Spleen (tissue), 11 donors: ENCODE data around the gene GREB1. TPM values are rescaled to one million over a fixed set of nuclear protein-coding genes. Genes with fewer than 3 reads are reported as not detected.

Experiments used
- DNase-seq: peaks from one replicate; pipeline ENCODE4 v3.0.0-alpha.2; 2020
- H3K27ac ChIP-seq, 8 donors: fragments of 200-600 bp; sonication (generic) in 7 of 8; 1 replicate in 4 of 8; 2 replicates in 4 of 8; pipeline versions ENCODE4 v1.5.0 to v1.8.0; 2016 to 2021; ENCODE audit warnings: inconsistent platforms in 4 of 8, mild to moderate bottlenecking in 4 of 8, moderate library complexity in 1 of 8
- H3K27me3 ChIP-seq, 7 donors: fragments of 200-600 bp; sonication (generic) in 6 of 7; replicated peaks in 1 of 7; 1 replicate in 4 of 7; 2 replicates in 3 of 7; pipeline versions ENCODE4 v1.5.0 to v1.8.0; 2016 to 2021; ENCODE audit warnings: inconsistent platforms in 3 of 7, mild to moderate bottlenecking in 1 of 7
- H3K36me3 ChIP-seq, 6 donors: fragments of 200-600 bp; sonication (generic) in 5 of 6; 1 replicate in 4 of 6; 2 replicates in 2 of 6; pipeline versions ENCODE4 v1.5.0 to v1.8.0; 2016 to 2021; ENCODE audit warnings: inconsistent platforms in 2 of 6
- H3K4me1 ChIP-seq, 6 donors: fragments of 200-600 bp; sonication (generic) in 5 of 6; 1 replicate in 3 of 6; 2 replicates in 3 of 6; pipeline versions ENCODE4 v1.5.0 to v1.8.0; 2016 to 2021; ENCODE audit warnings: inconsistent platforms in 3 of 6
- H3K4me3 ChIP-seq, 8 donors: fragments of 200-600 bp; sonication (generic) in 7 of 8; 1 replicate in 4 of 8; 2 replicates in 4 of 8; pipeline versions ENCODE4 v1.5.0 to v1.8.0; 2016 to 2021; ENCODE audit warnings: inconsistent platforms in 4 of 8, mild to moderate bottlenecking in 4 of 8, moderate library complexity in 2 of 8
- H3K9me3 ChIP-seq, 8 donors: fragments of 200-600 bp; sonication (generic) in 7 of 8; 1 replicate in 4 of 8; 2 replicates in 4 of 8; pipeline versions ENCODE4 v1.5.0 to v1.8.0; 2016 to 2021; ENCODE audit warnings: inconsistent platforms in 4 of 8
- POLR2A ChIP-seq, 3 donors: fragments of 450-650 bp; IDR thresholded peaks; one replicate each; pipeline ENCODE4 v1.5.1; 2017; ENCODE audit warnings: antibody characterized with exemption in 3 of 3, mild to moderate bottlenecking in 1 of 3
- POLR2AphosphoS5 ChIP-seq, 3 donors: sonication (generic); formaldehyde crosslinking; IDR thresholded peaks; one replicate each; pipeline ENCODE4 v1.5.1; 2017; ENCODE audit warnings: antibody characterized with exemption in 3 of 3
- WGBS, 5 donors: extraction: QIAGEN DNeasy Blood & Tissue Kit in 3 of 5; methylation state at CpG; one replicate each; pipeline versions ENCODE4 v1.1.5 to v1.1.7; 2013 to 2018; 5-methylcytosine and 5-hydroxymethylcytosine counted together
- intact Hi-C: fragments of 100-400 bp; cut with DNase I; formaldehyde crosslinking; loops from one replicate; pipeline ENCODE4 v1.15.0; 2023; ENCODE audit warnings: low total_unique reads
- polyA plus RNA-seq, 3 donors: library from polyadenylated mRNA; stranded (reverse); fragments of 200-250 nt; gene quantifications; one replicate each; pipeline ENCODE4 v1.2.1, GENCODE V29; 2013
- total RNA-seq, 7 donors: library from RNA; depleted of rRNA in 3 of 7; stranded (reverse); fragments of >200 nt in 3 of 7; fragmentation: NEBNext Ultra II Directional in 4 of 7; extraction: Animal tissue kit (Norgen Biotek cat#: 25700) in 4 of 7; gene quantifications; one replicate each; pipeline versions ENCODE4 v1.1.0 to v1.2.1, GENCODE V29; 2016 to 2021
- TF ChIP-seq, protein P1 (sequence below), 11 experiments: fragments of 200-600 bp in 7 of 11; fragments of 450-650 bp in 4 of 11; sonication (generic) in 4 of 11; IDR thresholded peaks in 8 of 11; conservative IDR thresholded peaks in 3 of 11; 1 replicate in 7 of 11; 2 replicates in 4 of 11; pipeline versions ENCODE4 v1.4.0 to v1.8.0; 2016 to 2021; ENCODE audit warnings: antibody characterized with exemption in 11 of 11, inconsistent platforms in 4 of 11, mild to moderate bottlenecking in 1 of 11
- donor health status: healthy with polysubstance abuse.
- donor health status: DM: no; HTN: no; CAD: no; lungs with moderate emphysema.
- donor health status: DM: no; HTN: no; CAD: no.
- donor health status: Bipolar disorder and iron deficiency.
- donor health status: healthy.
- donor health status: DM: no; HTN: no; CAD: no.
- donor health status: DM: yes; HTN: yes; CAD: no.

The GREB1 gene
- total and polyA plus RNA-seq, 10 donors, result 0.06 to 1.6 (median 0.51) TPM; not detected in 1

- Histone ChIP-seq H3K4me1 (no peaks in the 10 kb centered on the region), H3K27me3 (peaks cover 0 to 5% (median 0%) of the 10 kb centered on the region in 7 donors), H3K9me3 (no peaks in the 10 kb centered on the region), H3K27ac (no peak overlapping the region), H3K36me3 (no peaks in the 10 kb centered on the region), H3K4me3 (no peak overlapping the region)
- TF ChIP-seq, protein P1, sequence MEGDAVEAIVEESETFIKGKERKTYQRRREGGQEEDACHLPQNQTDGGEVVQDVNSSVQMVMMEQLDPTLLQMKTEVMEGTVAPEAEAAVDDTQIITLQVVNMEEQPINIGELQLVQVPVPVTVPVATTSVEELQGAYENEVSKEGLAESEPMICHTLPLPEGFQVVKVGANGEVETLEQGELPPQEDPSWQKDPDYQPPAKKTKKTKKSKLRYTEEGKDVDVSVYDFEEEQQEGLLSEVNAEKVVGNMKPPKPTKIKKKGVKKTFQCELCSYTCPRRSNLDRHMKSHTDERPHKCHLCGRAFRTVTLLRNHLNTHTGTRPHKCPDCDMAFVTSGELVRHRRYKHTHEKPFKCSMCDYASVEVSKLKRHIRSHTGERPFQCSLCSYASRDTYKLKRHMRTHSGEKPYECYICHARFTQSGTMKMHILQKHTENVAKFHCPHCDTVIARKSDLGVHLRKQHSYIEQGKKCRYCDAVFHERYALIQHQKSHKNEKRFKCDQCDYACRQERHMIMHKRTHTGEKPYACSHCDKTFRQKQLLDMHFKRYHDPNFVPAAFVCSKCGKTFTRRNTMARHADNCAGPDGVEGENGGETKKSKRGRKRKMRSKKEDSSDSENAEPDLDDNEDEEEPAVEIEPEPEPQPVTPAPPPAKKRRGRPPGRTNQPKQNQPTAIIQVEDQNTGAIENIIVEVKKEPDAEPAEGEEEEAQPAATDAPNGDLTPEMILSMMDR (IDR thresholded peaks at IDR 0.05 in 8 of 11, conservative IDR thresholded peaks at IDR 0.05 in 3 of 11), result no peak
- TF ChIP-seq POLR2A (IDR thresholded peaks at IDR 0.05) (no peak), POLR2AphosphoS5 (IDR thresholded peaks at IDR 0.05) (no peak)
- WGBS, 5 donors, result 79 to 86% (median 81%) methylated on average over 7 of the region's 7 CpGs
- intact Hi-C loops, result no loop called here
- no peak for DNase-seq
Observed at GRCh38 chr2:11642972-11643371, 109.1 kb downstream of the GREB1 start.

DNA sequence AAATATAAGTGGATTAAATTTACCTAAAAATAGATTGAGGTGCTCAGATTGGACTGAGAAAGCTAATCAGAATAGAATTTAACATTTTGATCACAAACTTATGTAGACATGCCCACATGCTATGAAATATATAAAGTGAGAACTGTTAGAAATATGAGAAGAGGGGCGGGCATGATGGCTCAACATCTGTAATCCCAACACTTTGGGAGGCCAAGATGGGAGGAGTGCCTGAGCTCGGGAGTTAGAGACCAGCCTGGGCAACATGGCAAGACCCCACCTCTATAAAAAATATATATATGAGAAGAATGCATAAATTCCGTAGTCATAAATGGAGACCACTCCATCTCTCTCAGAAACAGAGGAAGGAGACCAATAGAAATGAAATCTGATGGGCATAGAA lies 110.4 kb downstream of the GREB1 start:
- DNase-seq, result no peak
- TF ChIP-seq POLR2A (IDR thresholded peaks at IDR 0.05) (no peak), POLR2AphosphoS5 (IDR thresholded peaks at IDR 0.05) (no peak)
- TF ChIP-seq, protein P1 (IDR thresholded peaks at IDR 0.05 in 8 of 11, conservative IDR thresholded peaks at IDR 0.05 in 3 of 11), result no peak
- H3K36me3 ChIP-seq, result no peaks in the 10 kb centered on the region
- H3K27me3 ChIP-seq, result peaks cover 0 to 5% (median 0%) of the 10 kb centered on the region in 7 donors
- WGBS, 5 donors, result 78 to 90% (median 86%) methylated on average over 3 of the region's 3 CpGs
- H3K9me3 ChIP-seq, result no peaks in the 10 kb centered on the region
- no peaks in the 10 kb centered on the region for H3K4me1 ChIP-seq
- H3K27ac ChIP-seq, result no peak overlapping the region
- H3K4me3 ChIP-seq, result no peak overlapping the region
- intact Hi-C loops, result no loop called here

DNA sequence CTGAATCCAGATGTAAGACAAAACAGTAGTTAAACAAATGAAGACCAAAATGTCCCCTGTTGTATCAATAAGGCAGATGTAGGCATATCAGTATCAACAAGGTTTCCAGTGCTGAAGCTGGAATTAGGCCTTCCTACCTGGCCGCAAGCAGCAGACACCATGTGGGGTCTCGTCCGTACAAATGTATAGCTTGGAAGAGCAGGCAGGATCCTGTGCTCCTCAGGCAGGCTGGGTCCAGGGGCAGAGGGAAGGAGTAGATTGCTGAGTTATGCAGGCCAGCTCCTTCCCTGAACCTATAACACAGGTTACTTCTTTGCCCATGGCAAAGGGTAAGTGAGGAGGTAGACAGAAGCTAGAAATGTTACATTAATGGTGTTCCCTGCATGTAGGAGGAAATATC lies 112.7 kb downstream of the GREB1 start:
- intact Hi-C loops, result no loop called here
- 93 to 100% (median 97%) methylated on average over 3 of the region's 3 CpGs for WGBS, 5 donors
- H3K4me1 ChIP-seq, result no peaks in the 10 kb centered on the region
- no peaks in the 10 kb centered on the region for H3K36me3 ChIP-seq
- no peak overlapping the region for H3K4me3 ChIP-seq
- H3K27me3 ChIP-seq, result peaks cover 0 to 5% (median 0%) of the 10 kb centered on the region in 7 donors
- no peak overlapping the region for H3K27ac ChIP-seq
- H3K9me3 ChIP-seq, result no peaks in the 10 kb centered on the region
- TF ChIP-seq POLR2AphosphoS5 (IDR thresholded peaks at IDR 0.05) (no peak), POLR2A (IDR thresholded peaks at IDR 0.05) (no peak)
- TF ChIP-seq, protein P1 (IDR thresholded peaks at IDR 0.05 in 8 of 11, conservative IDR thresholded peaks at IDR 0.05 in 3 of 11), result no peak
- DNase-seq, result no peak

GRCh38 chr2:11647834-11648600 lies 114.2 kb downstream of the GREB1 start:
- no peaks in the 10 kb centered on the region for H3K4me1 ChIP-seq
- H3K4me3 ChIP-seq, result no peak overlapping the region
- no peak overlapping the region for H3K27ac ChIP-seq
- 65 to 74% (median 70%) methylated on average over 7 of the region's 7 CpGs for WGBS, 5 donors
- H3K27me3 ChIP-seq, result peaks cover 0 to 2% (median 0%) of the 10 kb centered on the region in 7 donors
- intact Hi-C loops, result no loop called here
- DNase-seq, result no peak
- H3K36me3 ChIP-seq, result no peaks in the 10 kb centered on the region
- H3K9me3 ChIP-seq, result no peaks in the 10 kb centered on the region
- TF ChIP-seq POLR2A (IDR thresholded peaks at IDR 0.05), result no peak
